Calu3 (cell line): ENCODE measurements around the gene THAP12. TPM values are rescaled to one million over a fixed set of nuclear protein-coding genes. Genes with fewer than 3 reads are reported as not detected.

ENCODE experiments used
- BruUV-seq: library from RNA; stranded (reverse); fragments of 400-500 nt; replicated peaks from 2 replicates; lab custom pipeline; 2021; lab: Mats Ljungman, UMichigan
- CTCF ChIA-PET: fragments of 300-600 bp; sonication (Branson Sonifier 250); formaldehyde crosslinking; loops from one replicate; lab custom pipeline; 2022; ENCODE audit warnings: antibody characterized with exemption; lab: Charles Lee
- DNase-seq: peaks from one replicate; pipeline ENCODE4 v3.0.0; 2022
- H3K27ac Mint-ChIP-seq: one replicate; pipeline ENCODE4 v1.8.0; 2022; ENCODE audit warnings: mixed read lengths; ENCODE audit not compliant: unreplicated experiment
- H3K27me3 Mint-ChIP-seq: one replicate; pipeline ENCODE4 v1.8.0; 2022; ENCODE audit warnings: mixed read lengths; ENCODE audit not compliant: unreplicated experiment
- H3K36me3 Mint-ChIP-seq: one replicate; pipeline ENCODE4 v1.8.0; 2022; ENCODE audit warnings: mild to moderate bottlenecking, moderate library complexity, mixed read lengths; ENCODE audit not compliant: insufficient read depth, unreplicated experiment
- H3K4me1 Mint-ChIP-seq: one replicate; pipeline ENCODE4 v1.8.0; 2022; ENCODE audit warnings: mild to moderate bottlenecking, low read depth, mixed read lengths; ENCODE audit not compliant: unreplicated experiment
- H3K4me3 Mint-ChIP-seq: one replicate; pipeline ENCODE4 v1.8.0; 2022; ENCODE audit warnings: mild to moderate bottlenecking, low read depth, moderate library complexity, mixed read lengths; ENCODE audit not compliant: unreplicated experiment
- H3K9me3 Mint-ChIP-seq: one replicate; pipeline ENCODE4 v1.8.0; 2022; ENCODE audit warnings: low read depth, mixed read lengths; ENCODE audit not compliant: unreplicated experiment
- intact Hi-C: fragments of 100-400 bp; cut with micrococcal nuclease; formaldehyde crosslinking; loops from one replicate; pipeline ENCODE4 v1.10.0; 2022; ENCODE audit not compliant: unreplicated experiment
- total RNA-seq: library from RNA; stranded (reverse); gene quantifications from 2 replicates; pipeline ENCODE4 v1.2.3, GENCODE V29; 2022
- TF ChIP-seq, protein P1 (sequence below): fragments of 200-600 bp; IDR thresholded peaks from one replicate; pipeline ENCODE4 v1.8.0; 2022; ENCODE audit warnings: antibody characterized with exemption; ENCODE audit not compliant: unreplicated experiment

The THAP12 gene
- total RNA-seq, 1 experiment from 2014 or later = 49.2 TPM

DNA sequence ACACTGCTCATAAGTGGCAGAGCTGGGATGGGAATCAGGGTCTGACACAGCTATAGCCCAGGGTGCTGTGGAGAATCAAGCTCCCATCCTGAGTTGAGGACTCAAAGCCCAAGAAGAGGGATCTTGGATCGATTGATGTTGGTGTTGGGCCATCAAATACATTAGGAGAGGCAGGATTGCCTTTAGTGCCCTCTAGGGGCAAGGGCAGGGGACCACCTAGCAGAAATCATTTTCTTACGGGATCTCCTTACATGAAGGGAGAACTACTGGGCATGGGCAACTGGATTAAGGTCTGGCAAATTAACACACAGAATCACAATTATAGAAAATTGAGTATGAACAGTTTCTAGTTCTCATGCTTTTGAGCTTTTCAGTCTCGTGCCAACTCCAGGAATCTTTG is 39.0 kb upstream of the THAP12 start:
- Mint-ChIP-seq H3K9me3 (no peaks in the 10 kb centered on the region), H3K4me1 (peaks cover 9% of the 10 kb centered on the region), H3K4me3 (no peak overlapping the region), H3K27me3 (peaks cover 57% of the 10 kb centered on the region), H3K36me3 (no peaks in the 10 kb centered on the region), H3K27ac (no peak overlapping the region)
- CTCF ChIA-PET = no interaction called here
- intact Hi-C loops = no loop called here
- no TSS peak for BruUV-seq
- DNase-seq = peak; percentile 12
- TF ChIP-seq, protein P1, sequence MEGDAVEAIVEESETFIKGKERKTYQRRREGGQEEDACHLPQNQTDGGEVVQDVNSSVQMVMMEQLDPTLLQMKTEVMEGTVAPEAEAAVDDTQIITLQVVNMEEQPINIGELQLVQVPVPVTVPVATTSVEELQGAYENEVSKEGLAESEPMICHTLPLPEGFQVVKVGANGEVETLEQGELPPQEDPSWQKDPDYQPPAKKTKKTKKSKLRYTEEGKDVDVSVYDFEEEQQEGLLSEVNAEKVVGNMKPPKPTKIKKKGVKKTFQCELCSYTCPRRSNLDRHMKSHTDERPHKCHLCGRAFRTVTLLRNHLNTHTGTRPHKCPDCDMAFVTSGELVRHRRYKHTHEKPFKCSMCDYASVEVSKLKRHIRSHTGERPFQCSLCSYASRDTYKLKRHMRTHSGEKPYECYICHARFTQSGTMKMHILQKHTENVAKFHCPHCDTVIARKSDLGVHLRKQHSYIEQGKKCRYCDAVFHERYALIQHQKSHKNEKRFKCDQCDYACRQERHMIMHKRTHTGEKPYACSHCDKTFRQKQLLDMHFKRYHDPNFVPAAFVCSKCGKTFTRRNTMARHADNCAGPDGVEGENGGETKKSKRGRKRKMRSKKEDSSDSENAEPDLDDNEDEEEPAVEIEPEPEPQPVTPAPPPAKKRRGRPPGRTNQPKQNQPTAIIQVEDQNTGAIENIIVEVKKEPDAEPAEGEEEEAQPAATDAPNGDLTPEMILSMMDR = peak; percentile 16

DNA sequence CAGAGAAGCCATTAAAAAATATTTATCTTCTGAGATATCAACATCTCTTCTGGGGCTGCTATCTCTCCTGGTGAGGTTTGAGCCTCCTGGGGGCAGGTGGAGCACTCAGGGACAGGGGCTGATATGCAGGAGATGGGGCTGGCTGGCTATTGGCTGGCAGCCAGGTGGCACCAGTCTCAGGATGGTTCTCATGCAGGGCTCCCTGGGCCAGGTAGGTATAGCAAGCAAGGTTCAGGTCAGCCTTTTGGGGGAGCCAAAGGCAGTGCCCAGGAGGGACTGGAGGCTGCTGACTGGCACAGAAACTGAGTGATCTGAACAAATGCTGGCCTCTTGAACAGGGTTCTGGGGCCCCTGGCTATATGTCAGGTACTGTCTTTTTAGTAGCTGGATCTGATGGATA is 34.1 kb upstream of the THAP12 start:
- peaks cover 94% of the 10 kb centered on the region for H3K27me3 Mint-ChIP-seq
- H3K36me3 Mint-ChIP-seq = no peaks in the 10 kb centered on the region
- DNase-seq = peak; percentile 2
- CTCF ChIA-PET = no interaction called here
- TF ChIP-seq, protein P1 = no peak
- H3K9me3 Mint-ChIP-seq = no peaks in the 10 kb centered on the region
- H3K4me1 Mint-ChIP-seq = no peaks in the 10 kb centered on the region
- intact Hi-C loops = no loop called here
- BruUV-seq = no TSS peak
- H3K27ac Mint-ChIP-seq = no peak overlapping the region
- no peak overlapping the region for H3K4me3 Mint-ChIP-seq

DNA sequence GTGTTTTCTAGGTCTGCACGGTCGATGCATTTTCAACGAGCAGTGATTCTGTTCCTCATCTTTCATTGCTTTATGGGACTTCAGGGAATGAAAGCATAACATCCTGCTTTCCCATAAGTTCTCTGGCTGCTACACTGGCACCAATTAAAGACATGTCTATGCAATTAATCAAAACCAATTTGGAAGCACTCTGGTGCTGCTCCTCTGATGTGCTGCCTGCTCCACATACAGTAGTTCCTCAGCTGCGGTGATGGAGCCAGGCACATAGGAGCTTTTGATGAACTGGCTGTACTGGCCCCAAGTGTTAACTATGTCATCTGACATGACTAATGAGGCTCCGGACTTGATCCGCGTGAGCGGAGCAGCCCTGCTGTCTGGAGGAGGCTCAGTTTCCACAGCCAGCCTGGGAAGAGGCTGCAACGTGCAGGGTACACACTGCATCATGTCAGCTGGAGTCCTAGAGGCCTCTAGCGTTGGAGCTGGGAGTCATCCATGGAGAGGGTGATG is 30.0 kb upstream of the THAP12 start:
- CTCF ChIA-PET = interaction anchor here (0.8 kb wide), 1 partner anchor 150 kb away, joined by 3 read pairs; no protein-coding TSS in a partner anchor
- H3K4me1 Mint-ChIP-seq = no peaks in the 10 kb centered on the region
- no TSS peak for BruUV-seq
- no peak for DNase-seq
- H3K27ac Mint-ChIP-seq = no peak overlapping the region
- TF ChIP-seq, protein P1 = no peak
- intact Hi-C loops = no loop called here
- no peaks in the 10 kb centered on the region for H3K9me3 Mint-ChIP-seq
- no peaks in the 10 kb centered on the region for H3K36me3 Mint-ChIP-seq
- H3K4me3 Mint-ChIP-seq = no peak overlapping the region
- peaks cover 66% of the 10 kb centered on the region for H3K27me3 Mint-ChIP-seq

DNA sequence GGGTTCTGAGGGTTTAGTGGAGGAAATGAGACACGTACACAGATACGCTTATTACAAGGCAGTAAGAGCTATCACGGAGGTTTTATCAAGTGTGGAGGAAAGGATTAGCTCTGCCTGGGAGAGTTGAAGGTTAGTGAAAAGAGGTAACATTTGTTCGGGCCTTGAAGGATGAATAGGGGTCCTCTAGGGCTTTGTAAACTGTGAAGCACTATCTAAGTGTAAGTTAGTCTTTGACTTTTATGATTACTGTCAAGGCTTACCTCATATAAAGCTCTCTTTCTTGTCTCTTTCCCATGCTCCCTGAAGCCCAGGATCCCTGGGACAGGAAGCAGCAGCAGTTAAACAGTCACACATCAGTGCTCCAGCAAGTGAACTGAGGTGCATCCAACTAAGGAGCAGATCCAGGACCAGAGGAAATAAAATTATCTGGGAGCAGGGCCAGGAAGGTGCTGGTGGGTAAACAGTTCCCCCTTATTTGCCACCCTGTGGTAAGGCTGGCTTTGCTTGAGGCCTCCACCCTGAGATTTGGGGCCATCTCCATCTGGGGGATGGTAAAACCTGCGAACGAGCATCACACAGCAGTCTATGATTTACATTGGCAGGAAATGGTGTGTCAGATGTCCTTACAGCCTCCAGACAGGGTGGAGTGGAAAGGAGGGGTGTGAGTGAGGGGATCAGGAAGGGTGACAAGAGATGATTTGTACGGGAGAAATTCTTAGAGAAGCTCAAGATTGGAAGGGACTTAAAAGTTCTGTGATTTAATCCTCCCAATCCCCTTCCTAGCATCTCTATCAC is 27.4 kb upstream of the THAP12 start:
- Mint-ChIP-seq H3K27me3 (peaks cover 46% of the 10 kb centered on the region), H3K36me3 (no peaks in the 10 kb centered on the region), H3K9me3 (no peaks in the 10 kb centered on the region), H3K4me1 (no peaks in the 10 kb centered on the region), H3K27ac (no peak overlapping the region), H3K4me3 (no peak overlapping the region)
- CTCF ChIA-PET = interaction anchor here (0.7 kb wide), 2 partner anchors 36 to 335 kb away, joined by 5 to 7 read pairs; no protein-coding TSS in a partner anchor
- no peak for DNase-seq
- TF ChIP-seq, protein P1 = no peak
- BruUV-seq = no TSS peak
- intact Hi-C loops = no loop called here
